ENCODE measurements around the gene AREG. TPM values are rescaled to one million over a fixed set of nuclear protein-coding genes. Genes with fewer than 3 reads are reported as not detected.

AREG gene
- total and polyA plus RNA-seq, 3 donors from 2014 or later, result 13.0 to 16.4 (median 14.2) TPM

DNA sequence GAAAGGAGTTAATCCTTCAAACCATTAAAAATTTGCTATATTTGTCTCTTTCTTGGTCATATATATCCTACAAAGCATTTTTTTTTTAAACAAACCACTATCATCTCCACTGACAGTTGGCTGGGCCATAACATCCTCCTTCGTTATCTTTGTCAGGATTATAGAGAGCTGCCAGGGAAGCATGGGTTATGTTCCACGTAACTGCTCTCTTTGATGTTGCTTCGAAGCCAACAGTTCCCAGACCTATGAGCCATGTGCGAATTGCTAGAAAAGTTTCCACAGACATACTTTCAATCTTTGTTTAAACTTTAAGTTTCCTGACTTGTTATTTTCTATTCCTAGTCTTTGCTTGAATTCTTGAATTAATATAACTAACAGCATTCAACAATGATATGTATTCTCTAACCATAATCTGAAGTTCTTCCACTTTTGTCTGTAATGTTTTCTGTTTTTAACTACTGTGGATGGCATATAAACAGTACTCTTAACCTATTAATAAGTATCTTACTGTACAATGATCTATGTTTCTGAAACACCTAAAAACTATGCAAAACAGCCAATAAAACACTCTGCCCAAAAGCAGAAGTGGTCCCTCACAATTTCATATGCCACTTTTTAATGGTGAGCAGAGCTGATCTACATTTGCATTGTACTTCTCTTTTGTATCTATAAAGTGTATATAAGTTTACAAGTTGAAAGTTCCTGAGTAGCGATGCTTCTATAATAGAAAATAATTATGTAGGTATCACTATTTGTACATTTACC, 42.1 kb upstream of the AREG start:
- Histone ChIP-seq H3K4me1 (no peaks in the 10 kb centered on the region), H3K9me3 (no peaks in the 10 kb centered on the region), H3K36me3 (ENCODE audit: low read depth, missing control alignments) (no peaks in the 10 kb centered on the region), H3K4me3 (no peak overlapping the region), H3K27ac (no peak overlapping the region), H3K27me3 (no peaks in the 10 kb centered on the region)
- 64 to 68% methylated on average over 5 of the region's 5 CpGs for WGBS, 2 donors
- intact Hi-C loops (cut with DNase I; ENCODE audit: low total_unique reads), result no loop called here
- DNase-seq, result no peak
- TF ChIP-seq, protein P1, sequence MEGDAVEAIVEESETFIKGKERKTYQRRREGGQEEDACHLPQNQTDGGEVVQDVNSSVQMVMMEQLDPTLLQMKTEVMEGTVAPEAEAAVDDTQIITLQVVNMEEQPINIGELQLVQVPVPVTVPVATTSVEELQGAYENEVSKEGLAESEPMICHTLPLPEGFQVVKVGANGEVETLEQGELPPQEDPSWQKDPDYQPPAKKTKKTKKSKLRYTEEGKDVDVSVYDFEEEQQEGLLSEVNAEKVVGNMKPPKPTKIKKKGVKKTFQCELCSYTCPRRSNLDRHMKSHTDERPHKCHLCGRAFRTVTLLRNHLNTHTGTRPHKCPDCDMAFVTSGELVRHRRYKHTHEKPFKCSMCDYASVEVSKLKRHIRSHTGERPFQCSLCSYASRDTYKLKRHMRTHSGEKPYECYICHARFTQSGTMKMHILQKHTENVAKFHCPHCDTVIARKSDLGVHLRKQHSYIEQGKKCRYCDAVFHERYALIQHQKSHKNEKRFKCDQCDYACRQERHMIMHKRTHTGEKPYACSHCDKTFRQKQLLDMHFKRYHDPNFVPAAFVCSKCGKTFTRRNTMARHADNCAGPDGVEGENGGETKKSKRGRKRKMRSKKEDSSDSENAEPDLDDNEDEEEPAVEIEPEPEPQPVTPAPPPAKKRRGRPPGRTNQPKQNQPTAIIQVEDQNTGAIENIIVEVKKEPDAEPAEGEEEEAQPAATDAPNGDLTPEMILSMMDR (IDR thresholded peaks at IDR 0.05), result no peak
- TF ChIP-seq POLR2A (IDR thresholded peaks at IDR 0.05), result no peak

DNA sequence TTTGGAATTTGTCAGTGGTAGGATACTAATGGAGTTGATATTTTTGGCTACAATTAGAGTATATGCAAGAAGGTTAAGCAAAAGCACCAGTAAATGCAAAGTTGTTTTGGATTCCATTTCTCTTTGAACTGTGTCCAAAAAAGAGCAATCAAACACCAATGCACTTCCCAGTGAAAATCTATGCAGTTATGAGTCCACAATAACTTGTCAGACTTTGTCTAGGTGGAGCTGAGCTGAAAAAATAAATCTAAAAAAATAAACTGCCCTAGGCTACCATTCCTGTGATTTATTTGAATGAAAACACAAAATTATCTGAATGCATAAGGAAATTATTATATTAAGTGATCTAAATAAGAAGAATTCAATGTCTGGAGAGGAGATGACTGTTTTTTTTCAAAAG, 37.0 kb upstream of the AREG start:
- Histone ChIP-seq H3K9me3 (no peaks in the 10 kb centered on the region), H3K27me3 (no peaks in the 10 kb centered on the region), H3K36me3 (ENCODE audit: low read depth, missing control alignments) (no peaks in the 10 kb centered on the region), H3K4me3 (no peak overlapping the region), H3K4me1 (no peaks in the 10 kb centered on the region), H3K27ac (no peak overlapping the region)
- intact Hi-C loops (cut with DNase I; ENCODE audit: low total_unique reads), result no loop called here
- DNase-seq, result no peak
- TF ChIP-seq POLR2A (IDR thresholded peaks at IDR 0.05), result no peak
- TF ChIP-seq, protein P1 (IDR thresholded peaks at IDR 0.05), result no peak

DNA sequence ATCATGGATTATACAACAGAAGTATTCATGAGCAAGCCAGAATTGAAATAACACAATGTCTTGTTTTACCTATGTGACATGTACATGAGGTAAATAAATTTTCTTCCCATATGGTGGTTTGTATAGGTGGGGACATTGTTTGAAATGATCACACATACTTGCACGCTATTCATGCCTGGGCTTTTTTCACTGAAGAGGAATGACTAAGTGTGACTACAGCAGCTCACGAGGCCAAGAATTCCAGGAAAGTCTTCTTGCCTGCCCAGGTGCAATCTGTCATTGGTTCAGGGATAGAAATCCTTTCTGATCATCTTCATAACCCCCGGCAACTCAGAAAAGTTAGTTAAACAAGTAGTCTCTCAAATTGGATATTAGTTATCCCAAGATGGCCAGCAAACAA, 36.3 kb upstream of the AREG start:
- 95 to 96% methylated on average over 3 of the region's 3 CpGs for WGBS, 2 donors
- Histone ChIP-seq H3K27ac (no peak overlapping the region), H3K4me1 (no peaks in the 10 kb centered on the region), H3K9me3 (no peaks in the 10 kb centered on the region), H3K36me3 (ENCODE audit: low read depth, missing control alignments) (no peaks in the 10 kb centered on the region), H3K27me3 (no peaks in the 10 kb centered on the region), H3K4me3 (no peak overlapping the region)
- no peak for DNase-seq
- intact Hi-C loops (cut with DNase I; ENCODE audit: low total_unique reads), result no loop called here
- TF ChIP-seq POLR2A (IDR thresholded peaks at IDR 0.05), result no peak
- TF ChIP-seq, protein P1 (IDR thresholded peaks at IDR 0.05), result no peak

DNA sequence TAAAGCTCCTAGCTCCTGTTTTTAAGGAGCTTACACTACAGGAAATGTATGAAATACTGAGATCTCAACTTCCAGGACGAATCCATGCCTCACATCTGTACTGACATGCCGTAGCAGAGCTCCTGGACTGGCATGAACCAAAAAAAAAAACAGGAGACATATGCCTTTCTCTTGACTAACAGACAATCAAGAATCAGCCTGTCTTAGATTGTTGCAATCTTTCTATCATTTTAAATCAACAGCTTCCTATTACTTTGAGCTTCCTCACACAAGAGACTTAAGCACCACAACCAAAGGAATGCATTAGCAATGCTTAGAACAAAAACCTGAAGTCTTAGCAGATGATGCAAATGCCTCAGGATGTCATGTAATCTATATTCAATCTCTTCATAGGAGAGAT, 34.7 kb upstream of the AREG start:
- no peak for DNase-seq
- H3K4me3 ChIP-seq, result no peak overlapping the region
- 82 to 84% methylated on average over 2 of the region's 2 CpGs for WGBS, 2 donors
- no peak overlapping the region for H3K27ac ChIP-seq
- TF ChIP-seq POLR2A (IDR thresholded peaks at IDR 0.05), result no peak
- TF ChIP-seq, protein P1 (IDR thresholded peaks at IDR 0.05), result no peak
- H3K4me1 ChIP-seq, result no peaks in the 10 kb centered on the region
- intact Hi-C loops (cut with DNase I; ENCODE audit: low total_unique reads), result no loop called here
- no peaks in the 10 kb centered on the region for H3K27me3 ChIP-seq
- no peaks in the 10 kb centered on the region for H3K9me3 ChIP-seq
- no peaks in the 10 kb centered on the region for H3K36me3 ChIP-seq (ENCODE audit: low read depth, missing control alignments)

DNA sequence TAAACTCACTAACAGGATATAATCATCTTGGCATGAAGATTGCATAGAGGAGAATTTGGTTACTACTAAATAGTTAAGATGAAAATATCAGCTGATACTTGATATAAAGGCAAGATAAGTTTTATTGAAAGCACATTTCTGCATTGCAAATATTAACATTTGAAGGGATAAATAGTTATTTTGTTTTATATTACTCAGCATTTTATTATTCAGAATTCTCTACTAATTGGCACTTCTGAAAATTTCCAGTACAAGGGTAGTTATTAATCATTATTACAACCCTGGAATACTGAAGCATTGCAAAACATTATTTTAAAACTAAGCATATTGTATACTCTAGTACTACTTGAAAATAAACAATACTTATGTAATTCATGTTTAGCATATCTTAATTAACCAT, 32.7 kb upstream of the AREG start:
- Histone ChIP-seq H3K27me3 (no peaks in the 10 kb centered on the region), H3K4me1 (no peaks in the 10 kb centered on the region), H3K9me3 (no peaks in the 10 kb centered on the region), H3K27ac (no peak overlapping the region), H3K36me3 (ENCODE audit: low read depth, missing control alignments) (no peaks in the 10 kb centered on the region), H3K4me3 (no peak overlapping the region)
- no peak for DNase-seq
- intact Hi-C loops (cut with DNase I; ENCODE audit: low total_unique reads), result no loop called here
- TF ChIP-seq, protein P1 (IDR thresholded peaks at IDR 0.05), result no peak
- no peak for TF ChIP-seq POLR2A (IDR thresholded peaks at IDR 0.05)
